ENCODE data around the gene SH3RF3.

- TF ChIP-seq CTCF (optimal IDR thresholded peaks at IDR 0.05 in 1 of 3, IDR thresholded peaks at IDR 0.05 in 1 of 3, conservative IDR thresholded peaks at IDR 0.05 in 1 of 3; ENCODE audit: extremely low read depth in 1 of 3, insufficient read depth in 2 of 3, low read length in 3 of 3), result no peak
- no peak for TF ChIP-seq EZH2 (IDR thresholded peaks at IDR 0.05; ENCODE audit: low read length)
Measured at GRCh38 chr2:109523536-109524361, 394.7 kb downstream of the SH3RF3 start.

Measured in keratinocyte (primary cell).